ENCODE data around the gene PAM. TPM values are rescaled to one million over a fixed set of nuclear protein-coding genes. Genes with fewer than 3 reads are reported as not detected.

Gene PAM
- total RNA-seq, 2 donors from 2014 or later = 69.2 to 124 TPM

DNA sequence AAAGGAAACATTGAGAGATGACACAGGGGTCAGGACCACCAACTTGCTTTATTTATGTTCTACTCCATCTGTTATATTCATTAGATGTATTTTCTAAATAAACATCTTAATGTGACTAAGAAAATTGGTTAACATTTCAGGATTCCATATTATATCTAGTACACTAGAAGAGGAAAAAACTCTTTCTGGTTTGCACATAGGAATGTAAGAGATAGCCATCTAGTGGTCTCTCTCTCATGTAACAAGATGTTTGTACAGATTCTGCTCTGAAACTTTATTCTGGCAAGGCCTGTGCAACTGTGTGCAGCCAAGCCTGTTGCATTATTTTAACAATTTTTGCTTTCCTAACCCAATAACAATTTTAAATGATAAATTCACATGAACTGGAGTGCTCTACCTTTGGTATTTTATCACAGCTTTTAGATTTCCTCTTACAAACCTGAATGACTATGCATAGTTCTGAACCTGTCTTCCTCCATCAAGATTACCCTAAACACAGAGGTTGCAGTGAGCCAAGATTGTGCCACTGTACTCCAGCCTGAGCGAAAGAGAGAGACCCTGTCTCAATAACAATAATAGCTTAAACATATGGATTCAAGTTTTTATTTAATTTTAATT lies 216.7 kb downstream of the PAM start:
- TF ChIP-seq CTCF (IDR thresholded peaks at IDR 0.05) = no peak
- H3K9ac ChIP-seq (ENCODE audit: low read depth in 2 of 2, low read length in 2 of 2) = no peak overlapping the region
- DNase-seq = no peak
- no peaks in the 10 kb centered on the region for H3K36me3 ChIP-seq
- intact Hi-C loops (cut with DNase I) = loop anchor here (5.0 to 10.0 kb wide), 2 partner anchors 189 to 377 kb away; no protein-coding TSS in a partner anchor
- H3K4me1 ChIP-seq = no peaks in the 10 kb centered on the region
- H3K27me3 ChIP-seq = no peaks in the 10 kb centered on the region
- no peaks in the 10 kb centered on the region for H3K9me3 ChIP-seq
- no peak overlapping the region for H3K4me3 ChIP-seq
- H3K27ac ChIP-seq = no peak overlapping the region

GRCh38 chr5:102974177-102974576 lies 219.1 kb downstream of the PAM start:
- H3K27me3 ChIP-seq = no peaks in the 10 kb centered on the region
- H3K27ac ChIP-seq = no peak overlapping the region
- no peak overlapping the region for H3K9ac ChIP-seq (ENCODE audit: low read depth in 2 of 2, low read length in 2 of 2)
- no peaks in the 10 kb centered on the region for H3K9me3 ChIP-seq
- no peak for DNase-seq
- no peak overlapping the region for H3K4me3 ChIP-seq
- no peak for TF ChIP-seq CTCF (IDR thresholded peaks at IDR 0.05)
- H3K4me1 ChIP-seq = no peaks in the 10 kb centered on the region
- H3K36me3 ChIP-seq = no peaks in the 10 kb centered on the region
- intact Hi-C loops (cut with DNase I) = loop anchor here (5.0 to 10.0 kb wide), 2 partner anchors 192 to 379 kb away; no protein-coding TSS in a partner anchor

DNA sequence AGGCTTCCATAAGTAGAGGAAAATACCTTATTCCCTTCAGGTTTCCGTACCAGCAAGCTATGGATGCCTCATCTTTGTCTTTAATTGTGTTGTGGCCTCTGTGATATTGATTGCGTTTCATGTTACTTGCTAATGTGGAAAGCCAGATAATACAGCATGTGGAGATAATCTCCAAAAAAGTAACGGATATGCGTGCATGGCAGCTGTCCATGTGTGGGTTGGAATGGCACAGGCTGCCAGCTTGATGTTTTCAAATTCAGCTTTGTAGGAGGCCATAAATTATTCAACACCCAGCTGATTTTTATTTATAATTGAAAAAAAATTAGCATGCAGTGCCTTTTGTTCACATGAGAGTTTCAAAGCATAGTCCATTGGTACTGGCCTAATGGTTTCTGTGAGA lies 219.9 kb downstream of the PAM start:
- intact Hi-C loops (cut with DNase I) = loop anchor here (10.0 kb wide), 1 partner anchor 380 kb away; no protein-coding TSS in a partner anchor
- H3K36me3 ChIP-seq = no peaks in the 10 kb centered on the region

DNA sequence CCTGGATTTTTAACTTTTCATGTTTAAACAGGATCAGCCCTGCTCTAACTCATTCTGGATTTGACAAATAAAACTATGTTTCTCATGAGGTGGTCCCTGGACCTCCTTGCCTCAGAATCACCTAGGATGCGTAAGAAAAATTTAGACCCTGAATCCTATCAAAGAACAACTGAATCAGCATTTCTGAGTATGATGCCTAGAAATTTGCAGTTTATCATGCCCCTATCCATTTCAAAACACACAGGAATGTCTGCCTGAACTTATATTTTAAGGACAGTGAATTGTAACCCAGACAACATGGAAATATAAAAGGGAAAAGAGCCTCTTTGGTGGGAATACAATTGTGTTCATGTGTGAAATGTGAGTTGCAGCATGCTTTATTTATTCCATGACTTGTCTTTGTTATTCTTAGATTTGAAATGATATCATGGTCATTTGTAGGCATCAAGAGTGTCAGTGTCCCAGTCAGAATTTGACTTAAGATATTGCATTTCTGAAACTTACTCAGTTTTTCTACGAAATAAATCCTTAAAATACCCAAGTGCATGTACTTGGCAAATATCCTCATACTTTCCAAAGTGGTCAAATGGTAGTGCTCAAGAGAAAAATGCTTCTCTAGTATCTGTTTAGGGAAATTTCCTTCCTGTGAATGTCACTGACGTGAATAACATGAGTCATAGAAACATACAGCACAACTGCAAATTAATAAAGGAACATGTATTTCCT lies 220.5 kb downstream of the PAM start:
- TF ChIP-seq CTCF (IDR thresholded peaks at IDR 0.05) = no peak
- Histone ChIP-seq H3K9ac (ENCODE audit: low read depth in 2 of 2, low read length in 2 of 2) (no peak overlapping the region), H3K27ac (no peak overlapping the region), H3K27me3 (no peaks in the 10 kb centered on the region), H3K4me1 (no peaks in the 10 kb centered on the region), H3K36me3 (no peaks in the 10 kb centered on the region), H3K9me3 (no peaks in the 10 kb centered on the region), H3K4me3 (no peak overlapping the region)
- intact Hi-C loops (cut with DNase I) = loop anchor here (10.0 kb wide), 1 partner anchor 381 kb away; no protein-coding TSS in a partner anchor
- DNase-seq = no peak

More for the DNA sequence above, 219.9 kb downstream of the PAM start:
- Histone ChIP-seq H3K4me3 (no peak overlapping the region), H3K27me3 (no peaks in the 10 kb centered on the region), H3K27ac (no peak overlapping the region), H3K9ac (ENCODE audit: low read depth in 2 of 2, low read length in 2 of 2) (no peak overlapping the region), H3K4me1 (no peaks in the 10 kb centered on the region), H3K9me3 (no peaks in the 10 kb centered on the region)
- no peak for TF ChIP-seq CTCF (IDR thresholded peaks at IDR 0.05)
- no peak for DNase-seq

DNA sequence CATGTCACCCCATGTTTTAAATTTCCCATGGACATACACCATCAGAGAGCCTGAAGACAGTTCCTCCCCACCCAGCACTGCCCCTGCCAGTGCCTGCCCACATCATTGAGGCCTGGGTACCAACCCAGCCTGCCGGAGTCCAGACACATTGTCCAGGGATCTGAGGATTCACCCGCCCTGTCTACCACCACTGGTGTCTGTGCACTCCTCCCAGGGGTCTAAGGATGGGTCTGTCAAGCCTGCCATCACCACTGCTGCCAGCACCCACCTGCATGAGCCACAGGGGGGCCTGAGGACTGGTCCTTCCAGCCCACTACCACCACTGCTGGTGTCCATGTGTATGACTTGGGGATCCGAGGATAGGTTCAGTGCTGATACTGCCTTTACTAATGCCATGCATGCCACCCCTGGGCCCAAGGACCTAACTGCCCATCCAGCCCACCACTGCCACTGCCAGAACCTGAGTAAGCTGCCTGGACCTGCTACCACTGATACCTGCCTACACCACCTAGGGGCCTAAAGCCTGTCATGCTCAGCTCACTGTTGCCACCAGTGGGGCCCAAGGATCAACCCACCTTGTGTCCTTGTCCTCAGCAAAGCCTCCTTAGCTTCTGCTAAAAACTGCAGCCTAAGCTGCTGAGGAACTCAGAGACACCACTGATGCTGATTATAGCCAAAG lies 227.0 kb downstream of the PAM start:
- no peaks in the 10 kb centered on the region for H3K4me1 ChIP-seq
- no peaks in the 10 kb centered on the region for H3K36me3 ChIP-seq
- intact Hi-C loops (cut with DNase I) = no loop called here
- H3K27me3 ChIP-seq = no peaks in the 10 kb centered on the region
- H3K4me3 ChIP-seq = no peak overlapping the region
- TF ChIP-seq CTCF (IDR thresholded peaks at IDR 0.05) = no peak
- DNase-seq = no peak
- no peak overlapping the region for H3K9ac ChIP-seq (ENCODE audit: low read depth in 2 of 2, low read length in 2 of 2)
- H3K27ac ChIP-seq = no peak overlapping the region
- H3K9me3 ChIP-seq = no peaks in the 10 kb centered on the region

Data from colonic mucosa (tissue), 4 donors.